ENCODE data around the gene IQCC.

The IQCC gene

DNA sequence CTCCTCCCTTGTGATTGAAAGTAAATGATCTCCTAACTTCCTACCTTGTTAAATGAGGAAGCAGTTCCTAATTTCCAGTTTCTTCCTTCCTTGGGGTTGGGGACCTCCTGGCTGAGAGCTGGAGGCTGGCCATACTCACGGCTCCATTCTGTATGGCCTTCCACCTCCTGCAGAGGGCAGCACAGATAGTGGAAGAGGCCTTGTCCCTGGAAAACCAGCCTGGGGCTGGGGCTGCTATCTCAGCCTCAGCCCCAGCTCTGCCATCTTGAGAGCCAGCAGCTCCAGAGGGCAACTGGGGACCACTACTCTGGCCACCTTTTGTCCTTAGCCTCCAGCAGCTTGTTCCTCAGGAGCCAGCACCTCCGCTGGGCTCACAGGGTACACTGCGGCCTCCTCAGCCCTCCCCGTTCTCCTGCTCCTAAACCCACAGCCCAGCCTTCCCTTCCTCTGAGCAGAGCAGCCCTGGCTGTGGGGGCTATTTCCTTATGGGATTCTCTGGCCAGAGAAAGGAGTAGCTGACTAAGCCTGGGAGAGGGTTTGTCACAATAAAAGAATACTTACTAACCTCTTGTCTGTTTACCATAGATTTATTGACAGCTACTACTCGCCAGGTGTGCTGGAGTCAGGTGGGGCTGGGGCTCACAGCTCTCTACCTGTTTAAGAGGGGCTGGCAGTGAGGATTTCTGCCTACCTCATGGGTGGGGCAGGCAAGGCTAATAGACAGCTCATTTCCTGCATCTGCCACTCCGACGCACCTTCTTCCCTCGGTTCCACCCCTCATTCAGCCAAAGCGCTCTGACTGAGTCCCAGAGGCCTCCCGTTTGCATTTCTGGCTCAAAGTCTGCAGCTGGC is 10.4 kb downstream of the IQCC start:
- no peaks in the 10 kb centered on the region for H3K79me2 ChIP-seq (ENCODE audit: insufficient read depth, low read length)
- no peaks in the 10 kb centered on the region for H3K27me3 ChIP-seq (ENCODE audit: insufficient read depth, low read length)
- no peak for TF ChIP-seq EZH2 (IDR thresholded peaks at IDR 0.05; ENCODE audit: borderline replicate concordance, low read length)
- TF ChIP-seq, protein P1, sequence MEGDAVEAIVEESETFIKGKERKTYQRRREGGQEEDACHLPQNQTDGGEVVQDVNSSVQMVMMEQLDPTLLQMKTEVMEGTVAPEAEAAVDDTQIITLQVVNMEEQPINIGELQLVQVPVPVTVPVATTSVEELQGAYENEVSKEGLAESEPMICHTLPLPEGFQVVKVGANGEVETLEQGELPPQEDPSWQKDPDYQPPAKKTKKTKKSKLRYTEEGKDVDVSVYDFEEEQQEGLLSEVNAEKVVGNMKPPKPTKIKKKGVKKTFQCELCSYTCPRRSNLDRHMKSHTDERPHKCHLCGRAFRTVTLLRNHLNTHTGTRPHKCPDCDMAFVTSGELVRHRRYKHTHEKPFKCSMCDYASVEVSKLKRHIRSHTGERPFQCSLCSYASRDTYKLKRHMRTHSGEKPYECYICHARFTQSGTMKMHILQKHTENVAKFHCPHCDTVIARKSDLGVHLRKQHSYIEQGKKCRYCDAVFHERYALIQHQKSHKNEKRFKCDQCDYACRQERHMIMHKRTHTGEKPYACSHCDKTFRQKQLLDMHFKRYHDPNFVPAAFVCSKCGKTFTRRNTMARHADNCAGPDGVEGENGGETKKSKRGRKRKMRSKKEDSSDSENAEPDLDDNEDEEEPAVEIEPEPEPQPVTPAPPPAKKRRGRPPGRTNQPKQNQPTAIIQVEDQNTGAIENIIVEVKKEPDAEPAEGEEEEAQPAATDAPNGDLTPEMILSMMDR (IDR thresholded peaks at IDR 0.05; ENCODE audit: low read length): peak; percentile 92
- no peaks in the 10 kb centered on the region for H3K9me2 ChIP-seq (ENCODE audit: low read depth, low read length)
- no peak overlapping the region for H3K4me2 ChIP-seq (ENCODE audit: low read length)
- H3F3A ChIP-seq (ENCODE audit: insufficient read depth, low read length): no peaks in the 10 kb centered on the region
- no peaks in the 10 kb centered on the region for H3K9me3 ChIP-seq (ENCODE audit: low read length)
- H3K27ac ChIP-seq (ENCODE audit: low read depth, low read length, poor library complexity, severe bottlenecking): no peak overlapping the region
- peaks cover 8% of the 10 kb centered on the region for H3K4me1 ChIP-seq (ENCODE audit: insufficient read depth, low read length, severe bottlenecking)
- peaks cover 20% of the 10 kb centered on the region; the same call in 1 of the 2 replicates for H3K36me3 ChIP-seq (ENCODE audit: insufficient read depth, low read length)
- no peak overlapping the region for H2AFZ ChIP-seq (ENCODE audit: low read length)
- no peaks in the 10 kb centered on the region for H4K20me1 ChIP-seq (ENCODE audit: insufficient read depth, low read length)
- H3K4me3 ChIP-seq (ENCODE audit: low read depth, low read length, poor library complexity, severe bottlenecking): no peak overlapping the region
- H3K9ac ChIP-seq (ENCODE audit: low read length): no peak overlapping the region

DNA sequence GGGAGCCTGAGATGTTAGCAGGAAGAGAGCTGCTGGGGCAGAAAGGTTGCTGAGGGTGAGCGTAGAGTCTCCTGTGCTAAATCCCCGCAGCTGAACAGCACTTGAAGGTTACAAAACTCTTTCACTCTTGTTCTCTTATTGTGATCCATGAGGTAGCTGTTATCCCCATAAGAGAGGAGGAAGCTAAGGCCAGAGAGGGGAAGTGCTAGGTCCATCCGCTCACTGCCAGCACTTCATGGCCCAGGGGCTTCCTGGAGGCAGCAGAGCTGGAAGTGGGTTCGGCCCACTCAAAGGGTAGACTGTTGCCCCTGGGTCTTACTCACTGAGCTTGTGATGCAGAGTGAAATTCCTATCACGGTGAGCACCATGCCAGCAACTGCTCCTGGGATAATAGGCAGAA is 11.1 kb downstream of the IQCC start:
- no peaks in the 10 kb centered on the region for H3F3A ChIP-seq (ENCODE audit: insufficient read depth, low read length)
- no peaks in the 10 kb centered on the region for H3K79me2 ChIP-seq (ENCODE audit: insufficient read depth, low read length)
- no peak overlapping the region for H3K4me3 ChIP-seq (ENCODE audit: low read depth, low read length, poor library complexity, severe bottlenecking)
- no peak overlapping the region for H3K4me2 ChIP-seq (ENCODE audit: low read length)
- no peak overlapping the region for H3K9ac ChIP-seq (ENCODE audit: low read length)
- H3K4me1 ChIP-seq (ENCODE audit: insufficient read depth, low read length, severe bottlenecking): peaks cover 15% of the 10 kb centered on the region
- no peaks in the 10 kb centered on the region for H3K27me3 ChIP-seq (ENCODE audit: insufficient read depth, low read length)
- no peak overlapping the region for H2AFZ ChIP-seq (ENCODE audit: low read length)
- H3K36me3 ChIP-seq (ENCODE audit: insufficient read depth, low read length): peaks cover 20% of the 10 kb centered on the region; the same call in 1 of the 2 replicates
- H3K27ac ChIP-seq (ENCODE audit: low read depth, low read length, poor library complexity, severe bottlenecking): no peak overlapping the region
- H3K9me2 ChIP-seq (ENCODE audit: low read depth, low read length): no peaks in the 10 kb centered on the region
- no peaks in the 10 kb centered on the region for H3K9me3 ChIP-seq (ENCODE audit: low read length)
- no peak for TF ChIP-seq EZH2 (IDR thresholded peaks at IDR 0.05; ENCODE audit: borderline replicate concordance, low read length)
- TF ChIP-seq, protein P1 (IDR thresholded peaks at IDR 0.05; ENCODE audit: low read length): no peak
- no peaks in the 10 kb centered on the region for H4K20me1 ChIP-seq (ENCODE audit: insufficient read depth, low read length)

DNA sequence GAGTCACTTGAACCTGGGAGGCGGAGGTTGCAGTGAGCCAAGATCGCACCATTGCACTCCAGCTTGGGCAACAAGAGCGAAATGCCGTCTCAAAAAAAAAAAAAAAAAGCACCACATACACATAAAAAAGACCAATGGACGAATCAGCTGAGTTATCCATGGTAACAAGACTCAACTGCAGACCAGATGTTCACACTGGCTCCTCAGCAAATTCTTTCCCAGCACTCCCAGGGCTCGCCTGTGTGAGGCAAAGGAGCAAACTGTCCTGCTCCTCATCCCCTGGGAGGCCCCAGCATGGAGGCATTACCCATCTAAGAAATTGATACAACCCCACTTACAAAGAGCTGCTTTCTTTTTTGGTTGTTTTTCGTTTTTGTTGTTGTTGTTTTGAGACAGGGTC is 13.6 kb downstream of the IQCC start:
- H3K79me2 ChIP-seq (ENCODE audit: insufficient read depth, low read length): peaks cover 15% of the 10 kb centered on the region
- peaks cover 26% of the 10 kb centered on the region; the same call in 1 of the 2 replicates for H3K36me3 ChIP-seq (ENCODE audit: insufficient read depth, low read length)
- H3K9me2 ChIP-seq (ENCODE audit: low read depth, low read length): no peaks in the 10 kb centered on the region

More for the DNA sequence above, 13.6 kb downstream of the IQCC start:
- Histone ChIP-seq H4K20me1 (ENCODE audit: insufficient read depth, low read length) (no peaks in the 10 kb centered on the region), H3K4me2 (ENCODE audit: low read length) (no peak overlapping the region), H3F3A (ENCODE audit: insufficient read depth, low read length) (no peaks in the 10 kb centered on the region), H3K9ac (ENCODE audit: low read length) (no peak overlapping the region), H3K27me3 (ENCODE audit: insufficient read depth, low read length) (no peaks in the 10 kb centered on the region), H3K9me3 (ENCODE audit: low read length) (no peaks in the 10 kb centered on the region), H3K4me3 (ENCODE audit: low read depth, low read length, poor library complexity, severe bottlenecking) (no peak overlapping the region), H3K27ac (ENCODE audit: low read depth, low read length, poor library complexity, severe bottlenecking) (no peak overlapping the region), H2AFZ (ENCODE audit: low read length) (no peak overlapping the region), H3K4me1 (ENCODE audit: insufficient read depth, low read length, severe bottlenecking) (peaks cover 30% of the 10 kb centered on the region)
- TF ChIP-seq, protein P1 (IDR thresholded peaks at IDR 0.05; ENCODE audit: low read length): no peak
- TF ChIP-seq EZH2 (IDR thresholded peaks at IDR 0.05; ENCODE audit: borderline replicate concordance, low read length): no peak
